T-helper 22 cell (primary cell): ENCODE measurements around the gene HYAL2.
A peak's percentile ranks its signal among the peaks of the same experiment; 100 is the strongest.

ENCODE experiments used
- DNase-seq: peaks from one replicate; pipeline ENCODE4 v3.0.0-alpha.2; 2020; ENCODE audit warnings: low read depth

HYAL2 gene

GRCh38 chr3:50350527-50351322 lies 28.2 kb upstream of the HYAL2 start, which contains the start of the genes CYB561D2 and NPRL2:
CYB561D2 (plus strand) TSS chr3:50350862; CDS start chr3:50351434, 572 bp downstream.
NPRL2 (minus strand) TSS chr3:50350775; CDS start chr3:50350652, 123 bp downstream.
- peak; percentile 99 for DNase-seq

GRCh38 chr3:50350213-50350526 lies 27.6 kb upstream of the HYAL2 start:
- no peak for DNase-seq

- peak; percentile 61 for DNase-seq
These were observed 24.8 kb upstream of the HYAL2 start for GRCh38 chr3:50347187-50347813.

GRCh38 chr3:50345586-50346234 lies 23.2 kb upstream of the HYAL2 start, which contains the start of gene ZMYND10:
ZMYND10 (minus strand) TSS chr3:50345732; CDS start chr3:50345579, 153 bp downstream.
- peak; percentile 58 for DNase-seq

GRCh38 chr3:50345008-50345407 lies 22.5 kb upstream of the HYAL2 start:
- no peak for DNase-seq

- no peak for DNase-seq
These were observed 20.5 kb upstream of the HYAL2 start for GRCh38 chr3:50342813-50343633.

- DNase-seq, result no peak
These were observed 19.6 kb upstream of the HYAL2 start for GRCh38 chr3:50341996-50342650.

- no peak for DNase-seq
These were observed 19.0 kb upstream of the HYAL2 start for GRCh38 chr3:50341537-50341936.

GRCh38 chr3:50340448-50341329 lies 18.1 kb upstream of the HYAL2 start, which contains the start of gene RASSF1:
RASSF1 (minus strand) TSS chr3:50340836; CDS start chr3:50340805, 31 bp downstream.
- peak; percentile 50 for DNase-seq

GRCh38 chr3:50340147-50340447 lies 17.6 kb upstream of the HYAL2 start:
- DNase-seq, result no peak

GRCh38 chr3:50339485-50340146 lies 17.1 kb upstream of the HYAL2 start:
- no peak for DNase-seq

GRCh38 chr3:50338965-50339364 lies 16.4 kb upstream of the HYAL2 start:
- DNase-seq, result no peak

GRCh38 chr3:50337175-50337861 lies 14.8 kb upstream of the HYAL2 start:
- peak; percentile 92 for DNase-seq

- no peak for DNase-seq
These were observed 14.1 kb upstream of the HYAL2 start for GRCh38 chr3:50336452-50337174.

GRCh38 chr3:50334339-50335075 lies 12.0 kb upstream of the HYAL2 start:
- DNase-seq, result no peak

GRCh38 chr3:50333744-50334328 lies 11.3 kb upstream of the HYAL2 start:
- DNase-seq, result no peak

GRCh38 chr3:50331364-50331907 lies 8.9 kb upstream of the HYAL2 start:
- no peak for DNase-seq
